WTC11 (cell line): ENCODE results near the gene TFAP2E. TPM values are rescaled to one million over a fixed set of nuclear protein-coding genes. Genes with fewer than 3 reads are reported as not detected.
A peak's percentile ranks its signal among the peaks of the same experiment; 100 is the strongest.

ENCODE experiments used
- ATAC-seq: fragments of 200-7000 bp; cut with Tn5 transposase; 2 replicates; pipeline ENCODE4 v1.10.0; 2021; ENCODE audit warnings: mild to moderate bottlenecking, moderate library complexity
- Bru-seq: library from RNA; stranded (reverse); fragments of 400-500 nt; gene quantifications from one replicate; lab custom pipeline; 2021; lab: Mats Ljungman, UMichigan
- CTCF ChIA-PET: fragments of 300-600 bp; sonication (Branson Sonifier 250); formaldehyde crosslinking; loops from one replicate; lab custom pipeline; 2021; ENCODE audit warnings: antibody characterized with exemption; lab: Charles Lee
- POLR2A ChIA-PET: fragments of 350-600 bp; sonication (Branson Sonifier 250); formaldehyde crosslinking; loops from one replicate; lab custom pipeline; 2021; ENCODE audit warnings: antibody characterized with exemption; lab: Charles Lee
- DNase-seq: peaks from one replicate; pipeline ENCODE4 v3.0.0; 2021; ENCODE audit warnings: low spot score
- H3K27ac Mint-ChIP-seq: 2 replicates; pipeline ENCODE4 v1.8.0; 2021; ENCODE audit warnings: mixed read lengths
- H3K27me3 Mint-ChIP-seq: 2 replicates; pipeline ENCODE4 v1.8.0; 2021; ENCODE audit warnings: low read depth, mild to moderate bottlenecking, moderate library complexity, mixed read lengths
- H3K36me3 Mint-ChIP-seq: 2 replicates; pipeline ENCODE4 v1.8.0; 2021; ENCODE audit warnings: mixed read lengths
- H3K4me1 Mint-ChIP-seq: 2 replicates; pipeline ENCODE4 v1.8.0; 2022; ENCODE audit warnings: mixed read lengths
- H3K4me3 Mint-ChIP-seq: 2 replicates; pipeline ENCODE4 v1.8.0; 2021; ENCODE audit warnings: mild to moderate bottlenecking, moderate library complexity, mixed read lengths
- H3K9me3 Mint-ChIP-seq: 2 replicates; pipeline ENCODE4 v1.8.0; 2021; ENCODE audit warnings: mixed read lengths
- FOXP1 ChIP-seq: sonication (generic); formaldehyde crosslinking; IDR thresholded peaks from 2 replicates; pipeline ENCODE4 v1.8.0; 2022; ENCODE audit warnings: missing genetic modification reagents, mild to moderate bottlenecking, moderate library complexity, borderline replicate concordance
- GABPB1 ChIP-seq: sonication (generic); formaldehyde crosslinking; IDR thresholded peaks from 2 replicates; pipeline ENCODE4 v1.8.1; 2023; ENCODE audit warnings: mild to moderate bottlenecking, missing genetic modification reagents
- HMGXB4 ChIP-seq: sonication (generic); formaldehyde crosslinking; IDR thresholded peaks from 2 replicates; pipeline ENCODE4 v1.8.1; 2023; ENCODE audit warnings: mild to moderate bottlenecking, moderate library complexity, missing genetic modification reagents
- JUN ChIP-seq: sonication (generic); formaldehyde crosslinking; IDR thresholded peaks from 2 replicates; pipeline ENCODE4 v1.8.0; 2023; ENCODE audit warnings: mild to moderate bottlenecking, missing genetic modification reagents
- KAT7 ChIP-seq: sonication (generic); formaldehyde crosslinking; IDR thresholded peaks from 2 replicates; pipeline ENCODE4 v1.8.1; 2023; ENCODE audit warnings: missing genetic modification reagents, mild to moderate bottlenecking, borderline replicate concordance
- MAX ChIP-seq: sonication (generic); formaldehyde crosslinking; IDR thresholded peaks from 2 replicates; pipeline ENCODE4 v1.8.0; 2022; ENCODE audit warnings: mild to moderate bottlenecking, missing genetic modification reagents
- MXD4 ChIP-seq: fragments of 250-450 bp; sonication (Bioruptor Pico); IDR thresholded peaks from 2 replicates; pipeline ENCODE4 v1.8.0; 2021; ENCODE audit warnings: mild to moderate bottlenecking, moderate library complexity, borderline replicate concordance
- NFYB ChIP-seq: sonication (generic); formaldehyde crosslinking; conservative IDR thresholded peaks from 2 replicates; pipeline ENCODE4 v1.8.0; 2022; ENCODE audit warnings: low read depth, missing genetic modification reagents
- OVOL2 ChIP-seq: fragments of 250-450 bp; sonication (Bioruptor Pico); IDR thresholded peaks from 2 replicates; pipeline ENCODE4 v1.9.0; 2021; ENCODE audit warnings: mild to moderate bottlenecking, borderline replicate concordance
- RELA ChIP-seq: sonication (generic); formaldehyde crosslinking; IDR thresholded peaks from 2 replicates; pipeline ENCODE4 v1.8.1; 2022; ENCODE audit warnings: missing genetic modification reagents, mild to moderate bottlenecking, borderline replicate concordance
- SP1 ChIP-seq: sonication (generic); formaldehyde crosslinking; conservative IDR thresholded peaks from 2 replicates; pipeline ENCODE4 v1.8.1; 2022; ENCODE audit warnings: missing genetic modification reagents
- TEAD1 ChIP-seq: sonication (generic); formaldehyde crosslinking; IDR thresholded peaks from 2 replicates; pipeline ENCODE4 v1.8.0; 2022; ENCODE audit warnings: mild to moderate bottlenecking, missing genetic modification reagents
- long read RNA-seq, 3 experiments: library from RNA in 1 of 3; library from capped mRNA in 1 of 3; library from polyadenylated mRNA in 1 of 3; unstranded in 2 of 3; stranded (forward) in 1 of 3; transcript quantifications; one replicate each; pipeline ENCODE4 v2.0.0, GENCODE V29; 2021
- total RNA-seq: library from RNA; stranded (reverse); gene quantifications from 3 replicates; pipeline ENCODE4 v1.2.3, GENCODE V29; 2021
- TF ChIP-seq, protein P1 (sequence below): sonication (generic); formaldehyde crosslinking; IDR thresholded peaks from 2 replicates; pipeline ENCODE4 v1.8.1; 2022; ENCODE audit warnings: mild to moderate bottlenecking, moderate library complexity, missing genetic modification reagents
- TF ChIP-seq, protein P2 (sequence below): sonication (generic); formaldehyde crosslinking; IDR thresholded peaks from 2 replicates; pipeline ENCODE4 v1.8.0; 2022; ENCODE audit warnings: mild to moderate bottlenecking, missing genetic modification reagents
- TF ChIP-seq, protein P3 (sequence below): sonication (generic); formaldehyde crosslinking; IDR thresholded peaks from 2 replicates; pipeline ENCODE4 v1.8.0; 2022; ENCODE audit warnings: missing genetic modification reagents
- TF ChIP-seq, protein P4 (sequence below): sonication (generic); formaldehyde crosslinking; IDR thresholded peaks from 2 replicates; pipeline ENCODE4 v1.8.1; 2023; ENCODE audit warnings: mild to moderate bottlenecking, missing genetic modification reagents

TFAP2E gene
- 1.5 to 1.7 TPM (median 1.5 TPM) in 3 replicates for total RNA-seq
- Bru-seq, nascent RNA, result percentile 28 among the genes with signal in this experiment
- long read RNA-seq, experiment 1, partial matches to known transcripts, result 2 of 3 reads
- long read RNA-seq, experiment 1, other reads (novel, unspliced or antisense), result 1 of 3 reads
- long read RNA-seq, experiment 2, result 0 reads
- long read RNA-seq, experiment 3, partial matches to known transcripts, result 1 of 2 reads
- long read RNA-seq, experiment 3, other reads (novel, unspliced or antisense), result 0 of 2 reads

- POLR2A ChIA-PET, result interaction anchor here (0.6 to 0.7 kb wide), 2 partner anchors 16 to 138 kb away, joined by 3 to 4 read pairs; partner anchors contain the start of genes KIAA0319L and NCDN
- DNase-seq (peak; percentile 74), ATAC-seq (peak; percentile 15)
- Mint-ChIP-seq H3K4me3 (peak within 1 kb of the TSS; percentile 63), H3K9me3 (no peaks in the 10 kb centered on the region), H3K27ac (no peak within 1 kb of the TSS), H3K27me3 (peaks cover 95% of the 10 kb centered on the region), H3K36me3 (no peaks in the 10 kb centered on the region), H3K4me1 (peaks cover 36% of the 10 kb centered on the region)
- CTCF ChIA-PET, result interaction anchor here (1.2 to 4.5 kb wide), 6 partner anchors 9 to 196 kb away, joined by 4 to 35 read pairs (median 16); partner anchors contain the start of genes C1orf216 and CLSPN
- TF ChIP-seq MAX (CRISPR knock-in tag), result 0 out of 2 replicates have a peak, but pooled peaks have one; percentile 28
- TF ChIP-seq RELA, result 0 out of 2 replicates have a peak, but pooled peaks have one; percentile 66
- TF ChIP-seq, protein P1, sequence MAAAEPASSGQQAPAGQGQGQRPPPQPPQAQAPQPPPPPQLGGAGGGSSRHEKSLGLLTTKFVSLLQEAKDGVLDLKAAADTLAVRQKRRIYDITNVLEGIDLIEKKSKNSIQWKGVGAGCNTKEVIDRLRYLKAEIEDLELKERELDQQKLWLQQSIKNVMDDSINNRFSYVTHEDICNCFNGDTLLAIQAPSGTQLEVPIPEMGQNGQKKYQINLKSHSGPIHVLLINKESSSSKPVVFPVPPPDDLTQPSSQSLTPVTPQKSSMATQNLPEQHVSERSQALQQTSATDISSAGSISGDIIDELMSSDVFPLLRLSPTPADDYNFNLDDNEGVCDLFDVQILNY (CRISPR knock-in tag), result 0 out of 2 replicates have a peak, but pooled peaks have one; percentile 27
- peak; percentile 75 for TF ChIP-seq FOXP1 (CRISPR knock-in tag)
- peak; percentile 39; the same call in 1 of the 2 replicates for TF ChIP-seq HMGXB4 (CRISPR knock-in tag)
- TF ChIP-seq, protein P2, sequence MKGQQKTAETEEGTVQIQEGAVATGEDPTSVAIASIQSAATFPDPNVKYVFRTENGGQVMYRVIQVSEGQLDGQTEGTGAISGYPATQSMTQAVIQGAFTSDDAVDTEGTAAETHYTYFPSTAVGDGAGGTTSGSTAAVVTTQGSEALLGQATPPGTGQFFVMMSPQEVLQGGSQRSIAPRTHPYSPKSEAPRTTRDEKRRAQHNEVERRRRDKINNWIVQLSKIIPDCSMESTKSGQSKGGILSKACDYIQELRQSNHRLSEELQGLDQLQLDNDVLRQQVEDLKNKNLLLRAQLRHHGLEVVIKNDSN (CRISPR knock-in tag), result no peak
- no peak for TF ChIP-seq OVOL2
- TF ChIP-seq, protein P3, sequence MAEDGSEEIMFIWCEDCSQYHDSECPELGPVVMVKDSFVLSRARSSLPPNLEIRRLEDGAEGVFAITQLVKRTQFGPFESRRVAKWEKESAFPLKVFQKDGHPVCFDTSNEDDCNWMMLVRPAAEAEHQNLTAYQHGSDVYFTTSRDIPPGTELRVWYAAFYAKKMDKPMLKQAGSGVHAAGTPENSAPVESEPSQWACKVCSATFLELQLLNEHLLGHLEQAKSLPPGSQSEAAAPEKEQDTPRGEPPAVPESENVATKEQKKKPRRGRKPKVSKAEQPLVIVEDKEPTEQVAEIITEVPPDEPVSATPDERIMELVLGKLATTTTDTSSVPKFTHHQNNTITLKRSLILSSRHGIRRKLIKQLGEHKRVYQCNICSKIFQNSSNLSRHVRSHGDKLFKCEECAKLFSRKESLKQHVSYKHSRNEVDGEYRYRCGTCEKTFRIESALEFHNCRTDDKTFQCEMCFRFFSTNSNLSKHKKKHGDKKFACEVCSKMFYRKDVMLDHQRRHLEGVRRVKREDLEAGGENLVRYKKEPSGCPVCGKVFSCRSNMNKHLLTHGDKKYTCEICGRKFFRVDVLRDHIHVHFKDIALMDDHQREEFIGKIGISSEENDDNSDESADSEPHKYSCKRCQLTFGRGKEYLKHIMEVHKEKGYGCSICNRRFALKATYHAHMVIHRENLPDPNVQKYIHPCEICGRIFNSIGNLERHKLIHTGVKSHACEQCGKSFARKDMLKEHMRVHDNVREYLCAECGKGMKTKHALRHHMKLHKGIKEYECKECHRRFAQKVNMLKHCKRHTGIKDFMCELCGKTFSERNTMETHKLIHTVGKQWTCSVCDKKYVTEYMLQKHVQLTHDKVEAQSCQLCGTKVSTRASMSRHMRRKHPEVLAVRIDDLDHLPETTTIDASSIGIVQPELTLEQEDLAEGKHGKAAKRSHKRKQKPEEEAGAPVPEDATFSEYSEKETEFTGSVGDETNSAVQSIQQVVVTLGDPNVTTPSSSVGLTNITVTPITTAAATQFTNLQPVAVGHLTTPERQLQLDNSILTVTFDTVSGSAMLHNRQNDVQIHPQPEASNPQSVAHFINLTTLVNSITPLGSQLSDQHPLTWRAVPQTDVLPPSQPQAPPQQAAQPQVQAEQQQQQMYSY, result no peak
- TF ChIP-seq, protein P4, sequence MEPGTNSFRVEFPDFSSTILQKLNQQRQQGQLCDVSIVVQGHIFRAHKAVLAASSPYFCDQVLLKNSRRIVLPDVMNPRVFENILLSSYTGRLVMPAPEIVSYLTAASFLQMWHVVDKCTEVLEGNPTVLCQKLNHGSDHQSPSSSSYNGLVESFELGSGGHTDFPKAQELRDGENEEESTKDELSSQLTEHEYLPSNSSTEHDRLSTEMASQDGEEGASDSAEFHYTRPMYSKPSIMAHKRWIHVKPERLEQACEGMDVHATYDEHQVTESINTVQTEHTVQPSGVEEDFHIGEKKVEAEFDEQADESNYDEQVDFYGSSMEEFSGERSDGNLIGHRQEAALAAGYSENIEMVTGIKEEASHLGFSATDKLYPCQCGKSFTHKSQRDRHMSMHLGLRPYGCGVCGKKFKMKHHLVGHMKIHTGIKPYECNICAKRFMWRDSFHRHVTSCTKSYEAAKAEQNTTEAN (CRISPR knock-in tag), result peak; percentile 71
- peak; percentile 93; the same call in 1 of the 2 replicates for TF ChIP-seq KAT7 (CRISPR knock-in tag)
- 0 out of 2 replicates have a peak, but pooled peaks have one; percentile 41 for TF ChIP-seq SP1 (CRISPR knock-in tag)
- 0 out of 2 replicates have a peak, but pooled peaks have one; percentile 14 for TF ChIP-seq JUN (CRISPR knock-in tag)
- 0 out of 2 replicates have a peak, but pooled peaks have one; percentile 16 for TF ChIP-seq NFYB (CRISPR knock-in tag)
- TF ChIP-seq GABPB1 (CRISPR knock-in tag), result no peak
- no peak for TF ChIP-seq TEAD1
- no peak for TF ChIP-seq MXD4 (CRISPR knock-in tag)
Observed at GRCh38 chr1:35573198-35574124, at the start of gene TFAP2E. TSS of gene TFAP2E (plus strand) at chr1:35573314. CDS start at chr1:35573578, 264 bp downstream.
